NB4 (cell line): ENCODE measurements around the gene HUWE1.
"Not testable (repeated sequence)": the region's sequence is repeated elsewhere in the genome, so short reads cannot be mapped to it uniquely, and the experiment has no call there.

Experiments used
- DNase-seq: peaks from one replicate; pipeline ENCODE4 v3.0.0; 2010; ENCODE audit warnings: low read depth
- H3K4me3 ChIP-seq: one replicate; pipeline ENCODE4 v1.5.1; 2011; ENCODE audit warnings: mild to moderate bottlenecking, low read depth, low read length, moderate library complexity
- CTCF ChIP-seq: IDR thresholded peaks from one replicate; pipeline ENCODE4 v1.5.1; 2012; ENCODE audit warnings: low read depth, low read length
- MAX ChIP-seq: IDR thresholded peaks from 2 replicates; pipeline ENCODE4 v1.6.1; 2011; ENCODE audit warnings: low read depth, low read length
- MYC ChIP-seq: IDR thresholded peaks from 2 replicates; pipeline ENCODE4 v1.6.1; 2011; ENCODE audit warnings: low read depth, low read length
- POLR2A ChIP-seq: IDR thresholded peaks from 2 replicates; pipeline ENCODE4 v1.6.1; 2011; ENCODE audit warnings: mild to moderate bottlenecking; ENCODE audit not compliant: insufficient read length; ENCODE audit errors: extremely low read depth

Gene HUWE1

GRCh38 chrX:53558646-53559045 is 127.9 kb downstream of the HUWE1 start:
- DNase-seq = no peak
- TF ChIP-seq POLR2A = no peak
- no peak for TF ChIP-seq CTCF
- no peak for TF ChIP-seq MAX
- no peak for TF ChIP-seq MYC
- no peak overlapping the region for H3K4me3 ChIP-seq

- no peak for DNase-seq
- TF ChIP-seq MYC (no peak), MAX (no peak), CTCF (no peak), POLR2A (no peak)
- no peak overlapping the region for H3K4me3 ChIP-seq
Observed at GRCh38 chrX:53556868-53557267, 129.7 kb downstream of the HUWE1 start.

GRCh38 chrX:53550756-53551463 is 135.6 kb downstream of the HUWE1 start:
- no peak overlapping the region for H3K4me3 ChIP-seq
- no peak for DNase-seq
- TF ChIP-seq POLR2A = no peak

- no peak overlapping the region for H3K4me3 ChIP-seq
- DNase-seq = no peak
- TF ChIP-seq CTCF = no peak
- no peak for TF ChIP-seq MAX
- TF ChIP-seq MYC = no peak
- no peak for TF ChIP-seq POLR2A
Observed at GRCh38 chrX:53547668-53548067, 138.9 kb downstream of the HUWE1 start.

- TF ChIP-seq CTCF (no peak), MAX (no peak), POLR2A (no peak), MYC (no peak)
- no peak for DNase-seq
- no peak overlapping the region for H3K4me3 ChIP-seq
Observed at GRCh38 chrX:53544936-53545335, 141.6 kb downstream of the HUWE1 start.

GRCh38 chrX:53538781-53539180 is 147.7 kb downstream of the HUWE1 start:
- no peak overlapping the region for H3K4me3 ChIP-seq
- no peak for DNase-seq
- TF ChIP-seq POLR2A = no peak
- no peak for TF ChIP-seq CTCF
- TF ChIP-seq MAX = no peak
- no peak for TF ChIP-seq MYC

- not testable (repeated sequence) for DNase-seq
Observed at GRCh38 chrX:53531255-53531966, 155.1 kb downstream of the HUWE1 start.

More at GRCh38 chrX:53531255-53531966, 155.1 kb downstream of the HUWE1 start:
- not testable (repeated sequence) for H3K4me3 ChIP-seq
